Activated gamma-delta T cell treated with Interleukin-2 at 50 U/mL for 16 hours (primary cell): ENCODE results near the gene GARIN5A.

Experiments
- DNase-seq: peaks from one replicate; pipeline ENCODE4 v3.0.0-alpha.2; 2020

The GARIN5A gene

GRCh38 chr19:50432221-50433028 lies 44.2 kb downstream of the GARIN5A start, which contains the start of gene MYBPC2:
TSS of gene MYBPC2 (plus strand) at chr19:50432892. CDS start at chr19:50432954, 62 bp downstream.
- no peak for DNase-seq

DNA sequence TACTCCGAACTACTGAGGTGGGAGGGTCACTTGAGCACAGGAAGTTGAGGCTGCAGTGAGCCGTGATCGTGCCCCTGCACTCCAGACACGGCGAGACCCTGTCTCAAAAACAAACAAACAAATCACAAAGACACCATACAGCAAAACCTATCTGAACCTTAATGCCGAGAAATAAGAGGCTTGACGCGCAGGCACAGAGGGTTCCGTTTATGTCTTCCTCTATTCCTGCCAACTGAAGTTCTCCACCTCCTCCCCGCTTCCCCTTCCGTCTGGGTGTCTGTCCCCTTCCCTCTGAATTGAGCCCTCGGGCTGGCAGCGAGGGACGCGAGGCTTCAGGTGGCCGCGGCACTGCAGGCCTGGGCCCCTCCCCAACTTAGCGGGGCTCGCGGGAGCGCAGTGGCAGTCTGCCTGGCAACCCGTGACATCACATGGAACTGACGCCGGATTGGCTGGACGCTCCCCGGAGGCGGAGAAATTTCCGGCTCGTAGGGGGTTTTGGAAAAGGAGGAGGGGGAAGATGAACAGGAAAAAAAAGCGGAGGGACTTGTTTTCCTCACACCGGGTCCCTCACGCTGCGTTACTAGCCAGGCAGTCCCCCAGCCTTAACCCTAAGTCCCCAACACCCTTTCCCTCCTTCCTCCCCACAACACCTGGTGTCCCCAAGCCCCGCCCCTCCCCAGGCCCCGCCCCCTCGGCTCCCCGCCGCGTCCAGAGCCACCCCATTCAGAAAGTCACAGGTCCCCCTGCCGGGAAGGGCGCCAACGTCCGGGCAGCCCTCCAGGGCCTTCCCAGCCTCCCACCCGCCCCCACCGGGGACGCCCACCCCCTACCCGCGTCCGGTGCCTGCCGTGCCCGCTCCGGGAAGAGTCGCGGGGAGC lies 45.1 kb downstream of the GARIN5A start:
- DNase-seq, result peak; percentile 79

GRCh38 chr19:50430888-50431342 lies 45.7 kb downstream of the GARIN5A start:
- no peak for DNase-seq

- DNase-seq, result no peak
Observed at GRCh38 chr19:50428772-50429463, 47.7 kb downstream of the GARIN5A start.

DNA sequence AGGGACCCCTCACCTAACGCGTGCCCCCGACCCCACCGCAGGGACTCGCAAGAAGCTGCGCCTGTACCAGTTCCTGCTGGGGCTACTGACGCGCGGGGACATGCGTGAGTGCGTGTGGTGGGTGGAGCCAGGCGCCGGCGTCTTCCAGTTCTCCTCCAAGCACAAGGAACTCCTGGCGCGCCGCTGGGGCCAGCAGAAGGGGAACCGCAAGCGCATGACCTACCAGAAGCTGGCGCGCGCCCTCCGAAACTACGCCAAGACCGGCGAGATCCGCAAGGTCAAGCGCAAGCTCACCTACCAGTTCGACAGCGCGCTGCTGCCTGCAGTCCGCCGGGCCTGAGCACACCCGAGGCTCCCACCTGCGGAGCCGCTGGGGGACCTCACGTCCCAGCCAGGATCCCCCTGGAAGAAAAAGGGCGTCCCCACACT lies 48.6 kb downstream of the GARIN5A start:
- DNase-seq, result no peak

- no peak for DNase-seq
Observed at GRCh38 chr19:50427318-50427925, 49.2 kb downstream of the GARIN5A start.

DNA sequence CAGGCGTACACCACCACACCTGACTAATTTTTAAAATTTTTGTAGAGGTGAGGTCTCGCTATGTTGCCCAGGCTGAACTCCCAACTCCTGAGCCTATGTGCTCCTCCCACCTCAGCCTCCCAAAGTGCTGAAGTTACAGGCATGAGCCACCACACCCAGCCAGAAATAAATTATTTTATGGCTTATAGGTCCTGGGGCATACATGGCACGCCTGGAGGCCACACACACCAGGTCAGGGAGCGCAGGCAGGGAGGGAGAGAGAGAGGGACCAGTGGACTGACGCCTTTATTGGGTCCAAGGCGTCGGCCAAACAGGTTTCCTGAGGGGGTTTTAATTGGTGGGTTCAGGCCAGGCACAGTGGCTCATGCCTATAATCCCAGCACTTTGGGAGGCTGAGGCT lies 51.1 kb downstream of the GARIN5A start:
- DNase-seq, result no peak

GRCh38 chr19:50423279-50424113 lies 53.2 kb downstream of the GARIN5A start:
- DNase-seq, result no peak

GRCh38 chr19:50422397-50423278 lies 54.0 kb downstream of the GARIN5A start:
- DNase-seq, result no peak

- DNase-seq, result no peak
Observed at GRCh38 chr19:50420808-50421207, 55.8 kb downstream of the GARIN5A start.

- DNase-seq, result no peak
Observed at GRCh38 chr19:50420127-50420526, 56.5 kb downstream of the GARIN5A start.

- DNase-seq, result no peak
Observed at GRCh38 chr19:50419580-50420035, 57.0 kb downstream of the GARIN5A start.

DNA sequence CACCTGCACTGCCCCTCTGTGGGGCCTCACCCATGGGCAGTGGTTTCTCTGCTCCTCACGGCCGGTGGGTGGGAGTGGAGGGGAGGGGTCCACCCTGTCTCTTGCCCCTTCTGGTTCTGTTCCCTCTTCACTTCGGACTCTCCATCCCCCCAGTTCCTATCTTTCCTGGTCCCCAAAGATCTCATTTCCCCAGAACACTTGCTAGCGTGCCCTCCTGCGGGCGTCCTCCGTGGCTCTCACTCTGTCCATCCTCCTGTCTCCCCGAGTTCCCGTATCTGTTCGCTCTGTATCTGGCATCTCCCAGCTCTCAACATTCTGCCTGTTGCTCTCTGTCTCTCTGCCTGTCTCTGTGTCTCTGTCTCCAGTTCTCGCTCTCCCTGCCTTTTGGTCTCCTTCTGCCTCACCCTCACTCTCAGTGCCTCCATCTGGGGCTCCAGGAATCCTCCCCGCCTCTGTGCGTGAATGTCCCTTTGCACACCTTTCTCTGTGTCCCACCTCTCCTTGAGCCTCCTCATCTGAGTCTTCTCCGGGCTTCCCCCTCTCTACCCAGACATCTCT lies 57.5 kb downstream of the GARIN5A start:
- DNase-seq, result no peak

DNA sequence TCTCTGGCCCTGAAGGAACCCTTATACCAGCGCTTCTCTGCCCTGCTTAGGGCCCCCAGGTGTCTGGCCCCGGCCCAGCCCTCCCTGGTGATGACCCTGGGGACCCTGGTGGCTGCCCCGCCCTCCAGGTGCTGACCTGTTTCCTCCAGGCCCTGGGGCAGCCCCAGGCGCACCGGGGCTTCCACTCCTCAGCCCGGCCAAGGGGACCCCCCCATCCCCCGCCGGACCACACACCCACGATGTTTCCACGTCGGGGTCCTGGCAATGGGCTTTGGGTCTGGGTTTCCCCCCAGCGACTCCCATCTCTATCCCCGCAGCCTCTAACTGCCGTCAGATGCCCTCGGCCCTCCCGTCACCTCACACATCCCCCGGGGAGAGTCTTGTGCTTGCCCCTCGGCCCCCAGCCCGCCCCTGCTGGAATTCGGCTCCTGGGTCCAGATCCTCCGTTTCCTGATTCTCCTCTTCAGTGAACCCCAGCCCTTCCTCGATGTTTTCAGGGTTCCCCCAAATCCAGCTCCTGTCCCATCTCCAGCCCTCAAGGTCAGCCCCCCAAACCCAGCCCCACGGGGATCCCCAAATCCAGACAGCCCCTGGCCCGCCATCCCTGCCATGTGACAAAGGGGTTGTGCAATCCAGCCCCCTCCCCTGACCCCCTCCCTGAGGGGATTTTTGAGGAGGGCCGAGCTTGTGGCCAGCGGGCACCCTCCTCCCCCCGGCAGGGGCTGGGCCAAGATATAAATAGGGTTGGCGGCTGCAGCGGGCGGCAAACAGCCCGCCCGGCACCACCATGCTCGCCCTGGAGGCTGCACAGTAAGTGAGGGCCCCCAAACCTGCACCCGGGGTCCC lies 58.2 kb downstream of the GARIN5A start, which contains the start of gene SPIB:
TSS of gene SPIB (plus strand) at position 763 of the 846 bp plus-strand sequence. CDS start at position 788, 25 bp downstream.
- no peak for DNase-seq

GRCh38 chr19:50417111-50418081 lies 59.3 kb downstream of the GARIN5A start:
- no peak for DNase-seq
